Measurements from ENCODE around the gene ZNF608.

ZNF608 gene

DNA sequence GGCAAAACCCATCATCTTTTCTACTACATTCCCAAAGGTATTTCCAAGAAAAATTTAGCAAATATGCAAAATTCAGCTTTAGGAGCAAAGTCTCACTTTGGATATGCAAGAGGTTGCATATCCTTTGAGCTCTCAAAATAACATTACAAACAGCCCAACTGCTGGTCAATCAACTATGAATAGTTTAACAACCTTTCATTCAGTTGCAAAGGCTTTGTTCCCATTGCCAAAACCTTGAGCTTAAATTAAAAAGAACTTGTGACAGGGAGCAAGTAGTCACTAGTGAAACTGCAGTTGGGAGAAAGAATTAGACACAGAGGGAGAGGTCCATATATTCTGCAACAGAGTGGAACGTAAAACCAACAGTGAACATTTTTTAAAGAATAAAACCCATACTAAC, 8.8 kb downstream of the ZNF608 start:
- no peak for DNase-seq

DNA sequence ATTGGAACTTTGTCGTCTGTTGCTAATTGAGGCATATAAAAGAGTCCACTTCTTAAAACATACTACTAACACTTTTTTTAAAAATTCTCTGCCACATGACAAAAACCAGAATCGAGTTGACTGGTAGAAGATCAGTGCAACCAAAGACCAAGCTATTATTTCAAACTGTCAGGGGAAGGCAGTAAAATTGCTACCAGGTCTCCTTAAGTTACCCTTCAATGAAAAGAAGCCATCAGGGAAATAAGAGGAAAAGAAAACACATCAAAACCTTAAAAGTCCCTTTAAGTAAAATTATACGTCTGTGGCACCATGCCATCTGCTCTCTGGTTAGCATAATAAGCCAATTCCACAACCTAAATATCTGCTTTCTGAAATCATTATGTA, 9.6 kb downstream of the ZNF608 start:
- DNase-seq = no peak

DNA sequence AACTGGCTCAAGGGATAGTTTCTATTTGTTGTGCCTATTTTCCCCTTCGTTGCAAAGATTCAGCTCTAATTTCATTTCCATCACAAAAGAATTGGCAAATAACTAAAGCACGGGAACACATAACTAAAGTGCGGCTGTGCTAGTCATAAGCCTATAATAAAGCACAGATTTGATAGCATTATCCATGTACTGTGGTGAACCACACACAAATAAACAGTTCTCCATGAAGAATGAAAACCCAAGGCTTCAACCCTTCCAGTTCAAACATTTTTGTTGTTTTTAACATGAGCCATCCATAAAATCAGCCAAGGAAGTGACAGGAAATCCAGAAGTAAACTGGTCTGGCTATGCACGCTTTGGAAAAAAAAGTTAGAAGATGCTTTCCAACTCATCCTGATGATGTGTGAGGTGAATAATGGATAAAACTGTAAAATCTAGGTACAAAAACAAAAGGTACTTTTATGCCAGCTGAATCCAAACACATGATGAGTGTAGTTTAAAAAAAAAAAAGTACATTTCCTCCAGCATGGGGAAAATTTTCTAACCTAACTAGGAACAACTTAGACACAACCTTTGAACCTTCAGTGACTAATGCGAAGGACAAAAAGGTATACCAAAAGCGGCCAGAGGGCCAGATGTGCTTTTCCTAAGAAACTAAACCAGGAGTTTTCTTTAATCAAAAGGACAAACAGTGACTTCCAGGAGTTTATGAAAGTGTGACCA, 10.2 kb downstream of the ZNF608 start:
- no peak for DNase-seq

DNA sequence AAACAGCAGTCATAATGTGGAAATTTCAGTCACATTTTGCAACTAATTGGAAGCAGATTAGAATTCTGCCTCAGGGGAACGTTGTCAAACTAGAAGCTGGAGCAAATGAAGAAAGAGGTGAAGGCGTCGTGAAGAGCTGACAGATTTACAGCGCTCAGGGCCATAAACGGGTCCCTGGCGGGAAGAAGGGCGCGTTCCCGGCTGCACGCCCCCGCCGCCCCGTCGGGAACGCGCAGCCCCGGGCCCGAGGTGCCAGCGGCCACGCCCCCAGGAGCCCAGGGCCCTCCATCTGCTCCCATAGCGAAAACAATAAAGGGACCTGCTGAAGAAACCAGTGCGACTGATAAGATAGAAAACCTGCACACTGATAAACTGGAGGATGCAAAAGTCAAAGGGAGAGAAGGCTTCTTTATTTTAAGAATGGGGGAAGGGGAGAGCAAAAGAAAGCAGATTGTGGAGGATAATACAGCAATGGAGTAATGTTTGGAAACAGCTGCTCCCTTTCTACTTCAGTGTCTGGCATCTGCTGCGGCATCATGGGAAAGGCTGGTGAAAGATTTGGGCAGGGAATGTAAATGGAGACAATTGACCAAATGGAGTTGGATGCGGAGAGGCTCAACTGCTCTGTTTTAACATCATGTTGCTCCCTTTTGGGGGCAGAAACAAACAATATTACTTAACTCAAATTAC, 11.1 kb downstream of the ZNF608 start:
- DNase-seq = no peak

GRCh38 chr5:124734574-124735168, 11.8 kb downstream of the ZNF608 start:
- no peak for DNase-seq

GRCh38 chr5:124733329-124733650, 13.1 kb downstream of the ZNF608 start:
- no peak for DNase-seq

DNA sequence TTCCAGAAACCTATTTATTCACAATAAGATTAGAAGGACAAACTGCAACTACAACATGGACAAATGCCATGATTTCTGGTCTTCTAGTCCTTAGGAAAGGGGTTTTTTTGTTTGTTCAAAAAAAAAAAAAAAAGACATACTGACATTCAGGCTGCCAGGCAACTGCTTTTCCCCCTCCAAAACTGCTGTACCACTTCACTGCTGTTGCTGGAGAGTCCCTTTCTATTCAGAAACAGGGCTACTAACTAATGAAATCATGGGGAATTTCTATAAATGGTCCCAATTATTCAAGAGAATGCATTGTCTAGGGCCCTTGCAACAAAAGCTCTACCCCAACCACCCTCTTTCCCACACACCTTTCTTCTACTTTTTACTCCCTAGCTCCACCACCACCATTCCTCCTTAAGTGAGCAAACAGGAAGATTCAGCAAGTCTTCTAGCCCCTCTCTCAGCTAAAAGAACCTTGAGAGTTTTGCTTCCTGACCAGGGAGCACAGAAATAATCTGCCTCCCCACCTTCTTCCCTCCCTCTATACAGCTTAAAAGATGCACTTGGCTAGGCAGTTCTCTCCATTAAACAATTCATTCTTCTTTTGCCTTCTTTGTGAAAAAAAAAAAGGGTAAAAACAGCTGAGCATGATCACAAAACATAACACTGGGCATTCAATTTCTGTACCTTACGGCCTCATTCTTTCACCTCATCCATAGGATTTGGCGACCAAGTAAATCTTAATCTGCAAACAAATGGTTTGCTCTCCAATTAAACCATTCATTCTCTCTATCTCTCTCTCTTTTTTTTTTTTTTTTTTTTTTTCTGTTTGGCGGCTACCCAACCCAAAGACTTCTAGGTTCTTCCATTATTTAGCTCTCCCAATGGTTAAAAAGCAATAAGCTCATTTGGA, 13.8 kb downstream of the ZNF608 start:
- DNase-seq = no peak

DNA sequence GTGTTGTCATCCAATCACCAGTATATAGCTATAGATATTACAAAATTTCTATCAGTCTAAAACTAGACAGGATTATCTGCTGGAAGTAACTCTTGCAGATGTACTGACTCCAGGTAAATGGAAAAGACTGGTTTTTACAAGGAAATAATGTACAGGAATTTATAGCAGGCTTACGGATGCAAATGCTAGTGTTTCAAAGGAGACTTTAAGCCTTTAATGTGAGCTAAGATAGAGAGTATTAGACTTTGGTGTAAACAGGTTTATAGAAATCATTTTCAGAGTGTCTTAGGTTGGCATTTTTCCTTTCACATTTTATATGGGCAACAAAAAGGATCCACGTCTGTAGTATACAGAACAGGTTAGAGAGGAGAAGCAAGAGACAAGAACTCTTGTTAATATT, 16.1 kb downstream of the ZNF608 start:
- DNase-seq = no peak

DNA sequence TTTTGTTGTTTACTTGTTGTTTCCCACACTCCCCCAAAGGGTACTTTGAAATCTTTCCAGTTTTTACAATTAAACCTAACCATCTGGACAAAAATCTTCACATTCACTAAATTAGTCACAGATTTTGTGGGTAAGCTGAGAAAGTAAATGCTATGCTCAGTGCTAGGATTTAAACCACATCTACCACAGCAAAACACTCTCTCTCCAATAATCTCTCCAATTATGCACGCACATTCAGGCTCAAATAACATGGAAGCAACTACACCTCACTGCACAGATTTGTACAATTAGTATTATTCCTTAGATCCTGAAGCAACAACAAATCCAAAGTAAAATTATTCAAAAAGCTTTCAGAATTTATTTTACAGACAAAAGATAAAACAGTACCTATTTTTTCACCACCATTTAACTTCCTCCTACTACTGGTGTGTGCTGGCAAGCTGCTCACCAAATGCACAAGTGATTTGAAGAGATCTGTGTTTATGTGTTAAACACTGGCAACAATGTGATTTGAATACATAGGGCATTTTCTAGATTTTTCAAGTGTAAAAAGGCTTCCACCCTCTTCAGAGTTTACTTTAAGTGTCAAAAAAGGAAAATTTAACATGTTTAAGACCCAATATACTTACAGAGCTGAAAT, 16.6 kb downstream of the ZNF608 start:
- no peak for DNase-seq

GRCh38 chr5:124728968-124729332, 17.5 kb downstream of the ZNF608 start:
- no peak for DNase-seq

DNA sequence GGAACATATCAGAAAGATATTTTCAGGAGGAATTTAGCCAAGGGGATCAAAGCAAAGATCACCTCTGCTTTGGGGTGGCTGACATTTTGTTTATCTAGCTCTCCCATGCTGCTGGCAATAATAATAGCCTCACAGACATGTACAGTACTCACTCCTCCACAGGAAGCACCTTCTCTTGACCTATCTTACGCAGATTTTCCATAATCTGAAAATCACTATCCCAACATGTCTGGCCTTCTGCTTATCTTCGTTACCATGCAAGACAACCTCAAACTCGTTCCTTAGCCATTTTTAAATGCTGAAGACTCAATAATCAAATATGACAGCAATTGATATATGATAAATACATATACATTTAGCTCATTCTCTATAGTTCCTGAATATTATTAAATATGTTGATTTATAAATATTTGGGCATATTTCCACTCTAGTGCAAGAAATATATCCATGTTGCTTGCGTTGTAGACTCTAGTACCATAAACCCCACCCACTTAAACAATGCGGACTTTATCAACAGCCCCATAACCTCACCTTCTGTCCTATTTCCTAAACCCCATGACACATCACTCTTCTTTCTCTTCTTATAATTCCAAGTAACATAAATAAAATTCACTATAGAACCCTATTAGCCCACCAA, 18.0 kb downstream of the ZNF608 start:
- DNase-seq = no peak

DNA sequence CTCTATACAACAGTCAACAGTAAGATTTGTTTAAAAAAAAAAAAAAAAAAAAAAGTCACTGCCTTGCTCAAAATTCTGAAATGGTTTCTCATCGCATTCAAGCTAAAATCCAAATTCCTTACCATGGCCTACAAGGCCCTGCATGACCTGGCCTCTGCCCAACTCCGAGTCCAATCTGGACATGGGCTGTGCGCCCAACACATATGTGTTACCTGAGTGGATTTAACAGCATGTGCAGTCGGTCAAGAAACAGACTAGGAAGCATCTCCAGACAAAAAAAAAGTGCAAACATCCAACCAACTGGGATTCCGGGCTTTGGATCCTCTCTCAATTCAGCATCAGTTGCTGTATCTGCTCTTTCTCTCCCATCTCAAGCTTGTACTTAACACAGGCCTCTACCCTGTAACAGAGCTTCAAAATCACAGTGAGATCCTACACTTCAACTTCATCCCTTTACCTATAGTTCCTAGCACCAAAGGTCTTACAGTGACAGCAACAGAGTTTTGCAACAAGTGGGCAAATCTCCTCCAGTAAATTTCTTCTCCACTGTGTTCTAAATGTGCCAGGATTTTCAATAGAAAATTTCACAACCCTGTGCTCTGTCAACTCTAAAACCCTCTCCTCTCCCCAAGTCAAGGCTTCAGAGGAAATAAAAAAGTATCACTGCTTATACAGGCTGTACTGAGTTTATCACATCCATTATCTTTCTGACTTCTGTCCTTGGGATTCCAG, 19.6 kb downstream of the ZNF608 start:
- DNase-seq = no peak

- DNase-seq = no peak
These were observed 20.7 kb downstream of the ZNF608 start for GRCh38 chr5:124725622-124726258.

DNA sequence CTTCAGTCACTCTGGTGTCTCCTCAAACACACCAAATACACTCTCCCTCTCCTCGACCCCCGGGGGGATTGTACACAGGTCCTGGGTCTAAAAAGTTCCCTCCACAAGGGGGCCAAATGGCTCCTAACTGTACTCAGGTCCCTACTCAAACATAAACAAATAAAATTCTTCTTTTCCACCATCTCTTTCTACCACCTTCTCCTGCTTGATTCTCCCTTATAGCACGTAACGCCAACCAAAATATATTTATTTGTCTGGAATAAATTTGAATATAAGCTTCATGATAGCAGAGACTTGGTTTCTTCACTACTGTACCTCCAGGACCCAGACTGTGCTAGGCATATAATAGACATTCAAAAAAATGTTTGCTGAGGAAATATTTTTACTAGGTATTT, 21.4 kb downstream of the ZNF608 start:
- DNase-seq = no peak

DNA sequence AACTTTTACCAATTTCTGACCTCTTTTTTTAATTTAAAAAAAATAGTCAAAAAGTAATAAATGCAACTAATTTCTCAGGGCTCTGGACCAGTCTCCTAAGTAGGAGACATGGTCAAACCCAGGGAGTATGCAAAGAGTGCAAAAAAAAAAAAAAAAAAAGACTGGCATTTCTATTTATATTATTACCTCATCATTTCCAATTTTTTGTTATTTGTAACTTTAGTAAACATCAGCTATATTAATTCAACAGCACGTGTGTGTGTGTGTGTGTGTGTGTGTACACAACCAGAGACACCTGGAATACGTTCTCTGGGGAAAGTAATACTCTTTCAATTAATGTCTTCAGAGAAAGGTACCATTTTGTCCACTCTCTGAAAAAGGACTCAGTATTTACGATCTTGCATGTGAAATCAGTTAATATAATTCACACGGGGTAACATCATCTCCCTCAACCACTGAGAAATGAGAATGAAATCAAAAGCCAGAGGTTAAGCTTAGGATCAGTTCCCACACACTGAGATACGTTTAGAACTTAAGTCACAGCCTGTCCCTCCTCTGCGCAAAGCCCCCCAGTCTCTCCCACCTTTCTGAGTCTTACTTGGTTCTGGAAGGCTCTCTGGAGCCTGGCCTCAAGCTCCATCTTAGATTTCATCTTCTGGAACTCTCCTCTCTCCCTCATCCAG, 21.9 kb downstream of the ZNF608 start:
- DNase-seq = no peak

DNA sequence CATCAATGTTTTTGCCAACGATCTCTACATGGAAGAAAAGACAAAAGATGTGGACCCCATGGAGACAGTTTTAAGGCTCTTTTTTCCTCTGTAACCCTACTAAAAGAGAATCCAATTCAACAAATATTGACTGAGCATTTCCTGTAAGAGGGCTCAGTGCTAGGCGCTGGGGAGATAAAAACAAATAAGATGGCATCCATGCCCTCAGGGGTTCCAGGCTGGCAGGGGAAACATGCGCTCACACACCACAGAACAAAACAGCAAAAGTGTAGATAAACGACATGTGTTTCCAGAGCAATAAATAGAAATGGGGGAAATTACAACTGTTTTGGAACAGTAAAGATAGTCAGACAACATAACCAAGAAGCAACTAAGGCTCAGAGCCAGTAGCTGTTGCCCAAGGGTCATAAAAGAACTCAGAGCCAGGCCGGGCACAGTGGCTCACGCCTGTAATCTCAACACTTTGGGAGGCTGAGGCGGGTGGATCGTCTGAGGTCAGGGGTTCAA, 25.2 kb downstream of the ZNF608 start:
- no peak for DNase-seq

- DNase-seq = no peak
These were observed 25.8 kb downstream of the ZNF608 start for GRCh38 chr5:124720593-124720992.

DNA sequence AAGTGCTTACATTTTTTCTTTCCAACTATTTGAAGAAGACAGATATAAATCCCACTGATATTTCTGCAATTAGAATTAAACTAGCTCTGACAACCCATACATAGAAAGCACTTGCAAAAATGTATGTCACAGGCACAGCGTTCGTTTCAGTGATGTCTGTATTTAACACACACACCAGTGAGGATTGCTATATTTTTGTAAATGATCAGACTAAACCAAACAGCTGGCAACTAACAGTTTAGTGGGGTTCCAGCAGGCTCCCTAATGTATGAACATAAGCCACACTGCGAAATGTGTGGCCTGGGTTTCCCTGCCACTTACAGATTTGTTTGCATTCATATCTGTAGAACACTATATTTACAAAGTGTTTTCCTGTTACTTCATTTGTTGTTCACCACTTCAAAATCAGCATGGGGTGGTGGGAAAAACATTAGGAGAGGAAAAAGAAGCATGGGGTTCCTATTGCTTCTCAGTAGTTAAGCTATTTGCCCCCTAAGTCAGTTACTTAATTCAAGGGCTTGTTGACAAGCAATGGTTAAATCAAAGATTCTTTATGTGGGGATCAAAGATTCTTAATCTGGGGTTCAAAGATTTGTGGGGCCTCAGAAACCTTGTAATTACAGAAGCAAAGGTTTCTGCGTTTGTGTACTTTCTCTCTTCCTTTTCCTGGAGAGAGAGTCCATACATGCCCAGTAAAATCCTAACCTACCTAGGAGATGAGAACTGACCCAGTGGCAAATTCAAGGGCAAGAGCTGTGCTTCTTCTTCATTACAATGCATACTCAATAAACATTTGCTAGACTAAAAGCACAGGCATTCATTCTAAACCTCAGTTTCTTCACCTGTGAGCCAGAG, 27.1 kb downstream of the ZNF608 start:
- DNase-seq = no peak

DNA sequence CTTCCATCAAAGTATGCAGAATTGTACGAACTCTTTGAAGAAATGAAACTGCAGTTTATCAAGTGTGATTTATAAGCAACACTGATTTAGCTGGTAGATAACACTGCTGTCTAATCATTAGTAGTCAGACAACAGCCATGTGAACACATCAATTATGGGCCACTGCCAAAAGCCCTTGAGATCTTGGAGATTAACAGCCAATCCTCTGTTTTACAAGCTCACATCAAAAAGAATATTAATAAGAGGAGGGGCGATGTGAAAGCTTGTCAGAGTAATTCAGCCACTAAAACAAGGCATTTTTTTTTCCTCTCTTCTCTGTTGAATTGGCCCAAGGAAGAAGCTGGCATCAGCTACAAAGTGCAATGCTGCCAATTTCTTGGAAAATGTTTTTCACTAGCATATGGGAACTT, 28.1 kb downstream of the ZNF608 start:
- no peak for DNase-seq

GRCh38 chr5:124716169-124716568, 30.3 kb downstream of the ZNF608 start:
- DNase-seq = no peak

Data from stimulated activated CD8-positive, alpha-beta memory T cell treated with anti-CD3 and anti-CD28 coated beads, Interleukin-4, amount 100 ng/mL, for 48 hours (primary cell).